Neural progenitor cell (in vitro differentiated cells): Measurements from ENCODE around the gene NUDT7.

ENCODE experiments used
- CTCF ChIP-seq: fragments of 200-600 bp; sonication (generic); IDR thresholded peaks from 2 replicates; pipeline ENCODE4 v1.5.1; 2017; ENCODE audit warnings: antibody characterized with exemption, mild to moderate bottlenecking
- EZH2 ChIP-seq: fragments of 200-600 bp; sonication (generic); IDR thresholded peaks from 2 replicates; pipeline ENCODE4 v1.6.1; 2017; ENCODE audit warnings: antibody characterized with exemption, mild to moderate bottlenecking, moderate library complexity
- EZH2phosphoT487 ChIP-seq: fragments of 200-600 bp; sonication (generic); IDR thresholded peaks from 2 replicates; pipeline ENCODE4 v1.6.1; 2017; ENCODE audit warnings: antibody characterized with exemption

GRCh38 chr16:77690416-77690815 is 31.9 kb upstream of the NUDT7 start:
- TF ChIP-seq CTCF (no peak), EZH2phosphoT487 (no peak), EZH2 (no peak)
